Trophoblast cell (in vitro differentiated cells and primary cell): Measurements from ENCODE around the gene PHC3.
A peak's percentile ranks its signal among the peaks of the same experiment; 100 is the strongest.

Experiments
- DNase-seq, 2 donors: peaks; one replicate each; pipeline ENCODE4 v3.0.0-alpha.2; 2016
- H2AFZ ChIP-seq: 2 replicates; pipeline ENCODE4 v1.6.1; 2013; ENCODE audit warnings: low read length, moderate library complexity, mild to moderate bottlenecking; ENCODE audit not compliant: insufficient read depth, poor library complexity
- H2AK5ac ChIP-seq: 2 replicates; pipeline ENCODE4 v1.6.1; 2013; ENCODE audit warnings: mild to moderate bottlenecking, low read length
- H2BK120ac ChIP-seq: 2 replicates; pipeline ENCODE4 v1.6.1; 2013; ENCODE audit warnings: low read length, mild to moderate bottlenecking, moderate library complexity; ENCODE audit not compliant: insufficient read depth, poor library complexity
- H2BK12ac ChIP-seq: 2 replicates; pipeline ENCODE4 v1.6.1; 2013; ENCODE audit warnings: mild to moderate bottlenecking, low read length, moderate library complexity
- H2BK5ac ChIP-seq: 2 replicates; pipeline ENCODE4 v1.6.1; 2013; ENCODE audit warnings: low read length, low read depth, moderate library complexity, mild to moderate bottlenecking; ENCODE audit not compliant: poor library complexity
- H3K14ac ChIP-seq: 2 replicates; pipeline ENCODE4 v1.6.1; 2013; ENCODE audit warnings: mild to moderate bottlenecking, low read length
- H3K18ac ChIP-seq: 2 replicates; pipeline ENCODE4 v1.6.1; 2013; ENCODE audit warnings: mild to moderate bottlenecking, low read length
- H3K23ac ChIP-seq: 2 replicates; pipeline ENCODE4 v1.6.1; 2013; ENCODE audit warnings: low read length
- H3K27ac ChIP-seq: 2 replicates; pipeline ENCODE4 v1.5.1; 2013; ENCODE audit warnings: low read depth, mild to moderate bottlenecking, inconsistent platforms, low read length, moderate library complexity
- H3K27me3 ChIP-seq: 2 replicates; pipeline ENCODE4 v1.6.1; 2013; ENCODE audit warnings: inconsistent platforms, mild to moderate bottlenecking, low read length, moderate library complexity; ENCODE audit not compliant: insufficient read depth
- H3K36me3 ChIP-seq, 2 experiments: 1 replicate in 1 of 2; 2 replicates in 1 of 2; pipeline ENCODE4 v1.6.1; 2013; ENCODE audit warnings: low read length in 2 of 2, mild to moderate bottlenecking in 2 of 2, moderate library complexity in 1 of 2; ENCODE audit not compliant: insufficient read depth in 2 of 2, control insufficient read depth in 1 of 2
- H3K4ac ChIP-seq: 2 replicates; pipeline ENCODE4 v1.6.1; 2013; ENCODE audit warnings: low read depth, mild to moderate bottlenecking, low read length, moderate library complexity
- H3K4me1 ChIP-seq, 2 experiments: 1 replicate in 1 of 2; 2 replicates in 1 of 2; pipeline ENCODE4 v1.6.1; 2013; ENCODE audit warnings: low read length in 2 of 2, mild to moderate bottlenecking in 2 of 2, moderate library complexity in 1 of 2; ENCODE audit not compliant: insufficient read depth in 2 of 2, control insufficient read depth in 1 of 2
- H3K4me2 ChIP-seq: 2 replicates; pipeline ENCODE4 v1.6.1; 2013; ENCODE audit warnings: inconsistent platforms, mild to moderate bottlenecking, low read length, moderate library complexity
- H3K4me3 ChIP-seq: 2 replicates; pipeline ENCODE4 v1.5.1; 2013; ENCODE audit warnings: mild to moderate bottlenecking, low read depth, low read length, inconsistent platforms
- H3K79me1 ChIP-seq: one replicate; pipeline ENCODE4 v1.6.1; 2013; ENCODE audit warnings: low read length
- H3K79me2 ChIP-seq: 2 replicates; pipeline ENCODE4 v1.6.1; 2013; ENCODE audit warnings: low read length, mild to moderate bottlenecking; ENCODE audit not compliant: control insufficient read depth, insufficient read depth, poor library complexity
- H3K9ac ChIP-seq: 2 replicates; pipeline ENCODE4 v1.6.1; 2013; ENCODE audit warnings: mild to moderate bottlenecking, low read length
- H3K9me3 ChIP-seq: 2 replicates; pipeline ENCODE4 v1.6.1; 2013; ENCODE audit warnings: low read depth, mild to moderate bottlenecking, control low read depth, inconsistent platforms, low read length; ENCODE audit not compliant: insufficient read depth
- H4K12ac ChIP-seq: 2 replicates; pipeline ENCODE4 v1.6.1; 2013; ENCODE audit warnings: low read depth, mild to moderate bottlenecking, low read length, moderate library complexity
- H4K8ac ChIP-seq: 2 replicates; pipeline ENCODE4 v1.6.1; 2013; ENCODE audit warnings: low read depth, mild to moderate bottlenecking, low read length, moderate library complexity
- H4K91ac ChIP-seq: one replicate; pipeline ENCODE4 v1.6.1; 2013; ENCODE audit warnings: low read depth, mild to moderate bottlenecking, low read length, moderate library complexity
- WGBS: extraction: QIAGEN DNeasy Blood & Tissue Kit; methylation state at CpG from one replicate; pipeline ENCODE4 v1.1.7; 2013; ENCODE audit warnings: missing lambda C conversion rate; ENCODE audit not compliant: insufficient read length, insufficient coverage; ENCODE audit errors: extremely low coverage; 5-methylcytosine and 5-hydroxymethylcytosine counted together

Gene PHC3

GRCh38 chr3:170180079-170180907 lies 1.2 kb downstream of the PHC3 start:
- H2AFZ ChIP-seq, result peak overlapping the region; percentile 88
- H3K14ac ChIP-seq, result no peak overlapping the region
- peak overlapping the region; percentile 19 for H4K91ac ChIP-seq
- peaks cover 3% of the 10 kb centered on the region in 2 experiments for H3K4me1 ChIP-seq
- peaks cover 7% of the 10 kb centered on the region for H3K79me1 ChIP-seq
- H4K12ac ChIP-seq, result no peak overlapping the region
- no peak overlapping the region for H3K27ac ChIP-seq
- peak overlapping the region; percentile 46 for H2BK120ac ChIP-seq
- no peaks in the 10 kb centered on the region for H3K9me3 ChIP-seq
- peak overlapping the region; percentile 98 for H4K8ac ChIP-seq
- H2BK12ac ChIP-seq, result no peak overlapping the region
- no CpG with 5 or more reads among the region's 16 CpGs for WGBS
- DNase-seq, result peak in 1 of 2 donors; percentile 32
- H3K18ac ChIP-seq, result peak overlapping the region; percentile 95
- H3K27me3 ChIP-seq, result no peaks in the 10 kb centered on the region
- H3K4ac ChIP-seq, result peak overlapping the region; percentile 95
- no peak overlapping the region for H3K23ac ChIP-seq
- peaks cover 9% of the 10 kb centered on the region for H3K79me2 ChIP-seq
- H3K4me3 ChIP-seq, result peak overlapping the region; percentile 95
- H2AK5ac ChIP-seq, result peak overlapping the region; percentile 66
- peak overlapping the region; percentile 59 for H2BK5ac ChIP-seq
- peak overlapping the region; percentile 98 for H3K9ac ChIP-seq
- peaks cover 13 to 19% of the 10 kb centered on the region in 2 experiments for H3K36me3 ChIP-seq
- peak overlapping the region; percentile 71 for H3K4me2 ChIP-seq

DNA sequence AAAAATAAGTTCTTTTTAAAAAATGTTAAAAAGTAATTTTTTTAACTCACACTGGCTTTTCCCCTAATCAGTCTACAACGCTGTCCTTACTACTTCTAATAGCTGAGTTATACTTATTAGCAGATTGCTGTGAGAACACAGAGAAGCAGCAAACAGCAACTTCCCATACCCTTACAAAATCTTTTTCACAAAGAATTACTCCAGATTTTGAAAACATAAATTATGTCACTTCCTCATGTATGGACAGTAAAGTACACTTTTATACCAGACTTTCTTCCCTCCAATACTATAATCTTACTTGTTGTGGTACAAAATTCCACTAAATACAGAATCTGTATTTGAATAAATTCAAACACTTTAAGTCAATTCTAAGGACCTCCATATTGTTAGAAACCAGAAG lies 2.1 kb downstream of the PHC3 start:
- no peaks in the 10 kb centered on the region for H3K27me3 ChIP-seq
- H2BK5ac ChIP-seq, result no peak overlapping the region
- no peak overlapping the region for H2AFZ ChIP-seq
- H3K79me1 ChIP-seq, result peaks cover 7% of the 10 kb centered on the region
- no peak overlapping the region for H4K91ac ChIP-seq
- H3K27ac ChIP-seq, result no peak overlapping the region
- no peak overlapping the region for H2AK5ac ChIP-seq
- H3K4me3 ChIP-seq, result no peak overlapping the region
- H3K18ac ChIP-seq, result no peak overlapping the region
- WGBS, result no CpG with 5 or more reads among the region's 1 CpG
- H3K14ac ChIP-seq, result no peak overlapping the region
- no peak overlapping the region for H3K4ac ChIP-seq
- peaks cover 15 to 21% of the 10 kb centered on the region in 2 experiments for H3K36me3 ChIP-seq
- DNase-seq, result no peak
- H3K23ac ChIP-seq, result no peak overlapping the region
- H4K12ac ChIP-seq, result no peak overlapping the region
- H2BK120ac ChIP-seq, result no peak overlapping the region
- no peak overlapping the region for H4K8ac ChIP-seq
- no peak overlapping the region for H2BK12ac ChIP-seq
- no peaks in the 10 kb centered on the region for H3K9me3 ChIP-seq
- H3K9ac ChIP-seq, result no peak overlapping the region
- H3K4me1 ChIP-seq, result peaks cover 3% of the 10 kb centered on the region in 2 experiments
- no peak overlapping the region for H3K4me2 ChIP-seq
- peaks cover 9% of the 10 kb centered on the region for H3K79me2 ChIP-seq

DNA sequence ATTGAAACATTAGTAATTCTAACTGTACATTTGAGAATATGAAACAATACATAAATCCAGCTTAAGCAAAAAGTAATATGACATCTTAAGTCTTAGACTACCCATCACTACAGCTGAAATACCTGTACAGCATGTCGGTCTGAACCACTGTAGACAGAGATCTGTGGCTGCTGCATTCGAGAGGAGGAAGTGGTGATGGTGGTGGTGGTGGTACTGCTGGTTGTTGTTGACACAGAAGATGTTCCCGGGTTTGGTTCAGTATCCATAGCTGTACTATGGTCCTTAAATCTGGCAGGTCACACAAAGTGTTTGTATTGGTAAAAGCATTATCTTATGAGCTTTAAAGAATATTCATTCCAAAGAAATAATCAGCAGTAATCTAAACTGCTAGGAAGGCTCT lies 2.9 kb downstream of the PHC3 start:
- Histone ChIP-seq H2AK5ac (no peak overlapping the region), H3K79me2 (peaks cover 9% of the 10 kb centered on the region), H3K4ac (no peak overlapping the region), H4K91ac (no peak overlapping the region), H2BK120ac (no peak overlapping the region), H3K4me2 (no peak overlapping the region), H4K12ac (no peak overlapping the region), H3K9me3 (no peaks in the 10 kb centered on the region), H3K27me3 (no peaks in the 10 kb centered on the region), H3K9ac (no peak overlapping the region), H3K79me1 (peaks cover 7% of the 10 kb centered on the region), H3K18ac (no peak overlapping the region), H2BK12ac (no peak overlapping the region), H3K14ac (no peak overlapping the region), H2BK5ac (no peak overlapping the region), H2AFZ (no peak overlapping the region), H3K23ac (no peak overlapping the region), H3K36me3 (peaks cover 20 to 24% of the 10 kb centered on the region in 2 experiments), H4K8ac (no peak overlapping the region), H3K27ac (no peak overlapping the region), H3K4me3 (no peak overlapping the region), H3K4me1 (peaks cover 3% of the 10 kb centered on the region in 2 experiments)
- WGBS, result no CpG with 5 or more reads among the region's 3 CpGs
- DNase-seq, result peak; percentile 12 to 43

- Histone ChIP-seq H3K4me2 (no peak overlapping the region), H3K9ac (no peak overlapping the region), H3K4me3 (no peak overlapping the region), H3K27ac (no peak overlapping the region), H3K27me3 (no peaks in the 10 kb centered on the region), H2BK12ac (no peak overlapping the region), H2BK120ac (no peak overlapping the region), H3K79me2 (no peaks in the 10 kb centered on the region), H4K91ac (no peak overlapping the region), H4K8ac (no peak overlapping the region), H2BK5ac (no peak overlapping the region), H3K14ac (no peak overlapping the region), H3K79me1 (no peaks in the 10 kb centered on the region), H3K36me3 (peaks cover 17 to 20% of the 10 kb centered on the region in 2 experiments), H3K23ac (no peak overlapping the region), H4K12ac (no peak overlapping the region), H2AFZ (no peak overlapping the region), H3K4me1 (no peaks in the 10 kb centered on the region), H3K4ac (no peak overlapping the region), H3K9me3 (no peaks in the 10 kb centered on the region), H3K18ac (no peak overlapping the region), H2AK5ac (no peak overlapping the region)
- WGBS, result no CpG with 5 or more reads among the region's 1 CpG
- no peak for DNase-seq
Observed at GRCh38 chr3:170171563-170171962, 10.0 kb downstream of the PHC3 start.
